GM23338 (cell line): Measurements from ENCODE around the gene GLRX.

ENCODE experiments used
- CTCF ChIP-seq, 2 experiments: fragments of 200-600 bp in 1 of 2; sonication (generic) in 1 of 2; conservative IDR thresholded peaks; 2 replicates each; pipeline versions ENCODE4 v1.5.1 to v1.6.1; 2016 to 2017; ENCODE audit warnings: antibody characterized with exemption in 2 of 2, low read depth in 2 of 2, mild to moderate bottlenecking in 2 of 2, moderate library complexity in 1 of 2
- EZH2phosphoT487 ChIP-seq: fragments of 200-600 bp; sonication (generic); IDR thresholded peaks from one replicate; pipeline ENCODE4 v1.8.1; 2018; ENCODE audit warnings: antibody characterized with exemption; ENCODE audit not compliant: unreplicated experiment
- POLR2AphosphoS5 ChIP-seq: IDR thresholded peaks from 2 replicates; pipeline ENCODE4 v1.6.1; 2016; ENCODE audit warnings: antibody characterized with exemption, low read depth
- REST ChIP-seq: IDR thresholded peaks from one replicate; pipeline ENCODE4 v1.6.1; 2018; ENCODE audit warnings: antibody characterized with exemption; ENCODE audit not compliant: unreplicated experiment

GRCh38 chr5:95800553-95800952 is 22.0 kb downstream of the GLRX start:
- TF ChIP-seq CTCF (conservative IDR thresholded peaks at IDR 0.05; ENCODE audit: low read depth in 2 of 2) (no peak), EZH2phosphoT487 (no peak), REST (no peak), POLR2AphosphoS5 (no peak)
